ENCODE results near the gene NDUFS8.
"Not testable (repeated sequence)": the region's sequence is repeated elsewhere in the genome, so short reads cannot be mapped to it uniquely, and the experiment has no call there.

Gene NDUFS8

GRCh38 chr11:68030318-68031143 is at the start of gene NDUFS8:
Gene NDUFS8 (plus strand): TSS chr11:68030681. CDS start chr11:68032152, 1,471 bp downstream.
- peak; percentile 93 to 99 (median 97) for DNase-seq

- DNase-seq, result not testable (repeated sequence)
These were observed 49.3 kb upstream of the NDUFS8 start for GRCh38 chr11:67981226-67981625.

GRCh38 chr11:67982255-67982857 is 48.1 kb upstream of the NDUFS8 start:
- not testable (repeated sequence) for DNase-seq

GRCh38 chr11:67983951-67984350 is 46.5 kb upstream of the NDUFS8 start:
- DNase-seq, result no peak

- not testable (repeated sequence) for DNase-seq
These were observed 45.2 kb upstream of the NDUFS8 start for GRCh38 chr11:67985302-67985701.

GRCh38 chr11:67990546-67991346 is 39.7 kb upstream of the NDUFS8 start:
- not testable (repeated sequence) for DNase-seq

- not testable (repeated sequence) for DNase-seq
These were observed 38.9 kb upstream of the NDUFS8 start for GRCh38 chr11:67991347-67992121.

GRCh38 chr11:67993821-67994220 is 36.7 kb upstream of the NDUFS8 start:
- DNase-seq, result peak; percentile 7 to 51 (median 16)

- not testable (repeated sequence) for DNase-seq
These were observed 36.1 kb upstream of the NDUFS8 start for GRCh38 chr11:67994387-67994786.

GRCh38 chr11:67995129-67995528 is 35.4 kb upstream of the NDUFS8 start:
- DNase-seq, result not testable (repeated sequence)

GRCh38 chr11:67995579-67995978 is 34.9 kb upstream of the NDUFS8 start:
- DNase-seq, result not testable (repeated sequence)

GRCh38 chr11:67996051-67996450 is 34.4 kb upstream of the NDUFS8 start:
- DNase-seq, result no peak

- DNase-seq, result peak in 2 of 6 experiments; percentile 15 to 17
These were observed 33.6 kb upstream of the NDUFS8 start for GRCh38 chr11:67996622-67997474.

GRCh38 chr11:67997475-67997921 is 33.0 kb upstream of the NDUFS8 start:
- DNase-seq, result no peak

- DNase-seq, result no peak
These were observed 32.1 kb upstream of the NDUFS8 start for GRCh38 chr11:67998150-67999045.

GRCh38 chr11:67999201-67999629 is 31.3 kb upstream of the NDUFS8 start:
- DNase-seq, result no peak

- no peak for DNase-seq
These were observed 30.8 kb upstream of the NDUFS8 start for GRCh38 chr11:67999704-68000103.

- DNase-seq, result no peak
These were observed 27.9 kb upstream of the NDUFS8 start for GRCh38 chr11:68002575-68002937.

GRCh38 chr11:68002938-68003845 is 27.3 kb upstream of the NDUFS8 start:
- peak; percentile 30 to 73 (median 54) for DNase-seq
